Measurements from ENCODE around the gene IMMP2L. TPM values are rescaled to one million over a fixed set of nuclear protein-coding genes. Genes with fewer than 3 reads are reported as not detected.

IMMP2L gene
- total and polyA plus RNA-seq, 2 donors (not counting 3 experiments of a cell fraction or from before 2014, with no cell fraction given), result 9.9 to 11.8 TPM

DNA sequence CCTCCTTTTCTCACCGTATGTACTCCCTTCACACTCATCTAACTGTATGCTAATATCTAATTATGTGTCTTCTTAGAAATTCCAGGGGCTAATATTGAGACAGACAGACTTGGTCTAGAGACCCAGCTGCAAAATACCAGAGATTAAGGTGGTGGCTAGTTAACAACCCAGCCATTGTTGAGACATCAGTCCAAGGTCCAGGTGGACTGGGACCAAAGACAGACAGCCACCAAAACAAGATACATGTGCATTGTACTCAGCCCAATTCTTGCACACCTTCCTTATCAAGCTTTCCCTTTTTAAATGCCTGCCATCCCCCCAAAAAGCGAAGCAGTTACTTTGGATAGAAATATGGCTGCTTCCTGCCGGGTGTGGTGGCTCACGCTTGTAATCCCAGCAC lies 514.7 kb downstream of the IMMP2L start:
- H3K9me3 ChIP-seq (replicated peaks; ENCODE audit: control insufficient read depth, insufficient read depth, low read length), result no peaks in the 10 kb centered on the region
- no peak overlapping the region for H3K9ac ChIP-seq (replicated peaks; ENCODE audit: extremely low read depth, insufficient read depth, low read length)
- DNase-seq (ENCODE audit: low read depth, low spot score) (no peak), FAIRE-seq (no peak)
- no peak overlapping the region for H3K27ac ChIP-seq (ENCODE audit: insufficient read depth, low read depth, low read length)
- H3K4me1 ChIP-seq (ENCODE audit: control insufficient read depth, extremely low read depth, insufficient read depth, low read length), result no peaks in the 10 kb centered on the region
- no peaks in the 10 kb centered on the region for H4K20me1 ChIP-seq (replicated peaks; ENCODE audit: control insufficient read depth, extremely low read depth, insufficient read depth, low read length)
- no TSS peak for BruUV-seq (replicated peaks)
- no peak overlapping the region for H3K4me2 ChIP-seq (ENCODE audit: insufficient read depth, low read length)
- H3K79me2 ChIP-seq (ENCODE audit: control insufficient read depth, insufficient read depth, low read length), result no peaks in the 10 kb centered on the region
- no peaks in the 10 kb centered on the region for H3K27me3 ChIP-seq (ENCODE audit: control insufficient read depth in 2 of 2, insufficient read depth in 2 of 2, low read length in 2 of 2)
- TF ChIP-seq EZH2 (IDR thresholded peaks at IDR 0.05; ENCODE audit: borderline replicate concordance, low read depth, low read length, severe bottlenecking), result no peak
- no peak for TF ChIP-seq POLR2A (IDR thresholded peaks at IDR 0.05; ENCODE audit: low read depth, low read length)
- no peak for TF ChIP-seq POLR2AphosphoS5 (IDR thresholded peaks at IDR 0.05; ENCODE audit: insufficient read depth, low read depth, low read length)
- TF ChIP-seq, protein P1, sequence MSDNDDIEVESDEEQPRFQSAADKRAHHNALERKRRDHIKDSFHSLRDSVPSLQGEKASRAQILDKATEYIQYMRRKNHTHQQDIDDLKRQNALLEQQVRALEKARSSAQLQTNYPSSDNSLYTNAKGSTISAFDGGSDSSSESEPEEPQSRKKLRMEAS (IDR thresholded peaks at IDR 0.05; ENCODE audit: insufficient read depth, insufficient read length), result no peak
- ChIA-PET CTCF (no interaction called here), POLR2A (no interaction called here)
- no peak overlapping the region for H2AFZ ChIP-seq (ENCODE audit: low read depth, low read length)
- intact Hi-C loops (cut with micrococcal nuclease), result no loop called here
- H3K4me3 ChIP-seq (replicated peaks in 1 of 3; ENCODE audit: insufficient read depth in 1 of 3, low read depth in 1 of 3, low read length in 3 of 3), result no peak overlapping the region
- H3K9me1 ChIP-seq (replicated peaks; ENCODE audit: control insufficient read depth, extremely low read depth, insufficient read depth, low read length), result no peaks in the 10 kb centered on the region
- dilution Hi-C loops (cut with MboI; ENCODE audit: extremely low pct_ligation_motif_present, low sequenced_read_pairs), result no loop called here
- H3K36me3 ChIP-seq (ENCODE audit: control insufficient read depth in 2 of 2, extremely low read depth in 1 of 2, insufficient read depth in 2 of 2, low read length in 2 of 2), result no peaks in the 10 kb centered on the region

DNA sequence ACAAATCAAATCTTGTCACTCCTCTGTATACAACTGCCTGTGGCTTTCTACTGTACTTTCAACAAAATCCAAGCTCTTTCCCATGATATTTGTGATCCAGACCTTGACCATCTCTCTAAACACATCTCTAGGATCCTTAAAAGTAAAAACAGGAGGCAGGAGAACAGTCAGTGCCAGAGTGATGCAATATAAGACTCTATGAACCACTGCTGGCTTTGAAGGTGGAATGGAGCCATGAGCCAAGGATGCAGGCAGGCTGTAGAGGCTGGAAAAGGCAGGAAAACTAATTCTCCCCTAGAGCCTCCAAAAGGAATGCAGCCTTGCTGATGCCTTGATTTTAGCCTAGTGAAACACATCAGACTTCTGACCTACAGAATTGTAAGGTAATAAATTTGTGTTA lies 516.8 kb downstream of the IMMP2L start:
- no peaks in the 10 kb centered on the region for H3K9me3 ChIP-seq (replicated peaks; ENCODE audit: control insufficient read depth, insufficient read depth, low read length)
- no peak overlapping the region for H3K9ac ChIP-seq (replicated peaks; ENCODE audit: extremely low read depth, insufficient read depth, low read length)
- CTCF ChIA-PET, result no interaction called here
- H3K27me3 ChIP-seq (ENCODE audit: control insufficient read depth in 2 of 2, insufficient read depth in 2 of 2, low read length in 2 of 2), result no peaks in the 10 kb centered on the region
- DNase-seq (ENCODE audit: low read depth, low spot score) (no peak), FAIRE-seq (no peak)
- H2AFZ ChIP-seq (ENCODE audit: low read depth, low read length), result no peak overlapping the region
- no TSS peak for BruUV-seq (replicated peaks)
- no peak overlapping the region for H3K4me3 ChIP-seq (replicated peaks in 1 of 3; ENCODE audit: insufficient read depth in 1 of 3, low read depth in 1 of 3, low read length in 3 of 3)
- H3K4me2 ChIP-seq (ENCODE audit: insufficient read depth, low read length), result no peak overlapping the region
- no peak overlapping the region for H3K27ac ChIP-seq (ENCODE audit: insufficient read depth, low read depth, low read length)
- H3K79me2 ChIP-seq (ENCODE audit: control insufficient read depth, insufficient read depth, low read length), result no peaks in the 10 kb centered on the region
- H3K4me1 ChIP-seq (ENCODE audit: control insufficient read depth, extremely low read depth, insufficient read depth, low read length), result peaks cover 4% of the 10 kb centered on the region
- no peaks in the 10 kb centered on the region for H4K20me1 ChIP-seq (replicated peaks; ENCODE audit: control insufficient read depth, extremely low read depth, insufficient read depth, low read length)
- H3K36me3 ChIP-seq (ENCODE audit: control insufficient read depth in 2 of 2, extremely low read depth in 1 of 2, insufficient read depth in 2 of 2, low read length in 2 of 2), result no peaks in the 10 kb centered on the region
- POLR2A ChIA-PET, result no interaction called here
- H3K9me1 ChIP-seq (replicated peaks; ENCODE audit: control insufficient read depth, extremely low read depth, insufficient read depth, low read length), result no peaks in the 10 kb centered on the region
- TF ChIP-seq MYC (IDR thresholded peaks at IDR 0.05; ENCODE audit: low read depth, low read length), result no peak
- intact Hi-C loops (cut with micrococcal nuclease), result no loop called here
- dilution Hi-C loops (cut with MboI; ENCODE audit: extremely low pct_ligation_motif_present, low sequenced_read_pairs), result no loop called here
